Thoracic aorta (tissue), 2 donors: Measurements from ENCODE around the gene AFF1. TPM values are rescaled to one million over a fixed set of nuclear protein-coding genes. Genes with fewer than 3 reads are reported as not detected.
"Not testable (repeated sequence)": the region's sequence is repeated elsewhere in the genome, so short reads cannot be mapped to it uniquely, and the experiment has no call there.

Experiments
- ATAC-seq: fragments of 150-250 bp; one replicate; pipeline ENCODE4 v1.8.0; 2017; ENCODE audit warnings: low read depth; ENCODE audit not compliant: insufficient number of reproducible peaks, low FRiP score
- DNase-seq: peaks from one replicate; pipeline ENCODE4 v3.0.0-alpha.2; 2020; ENCODE audit warnings: low spot score
- H3K27ac ChIP-seq, 2 donors: fragments of 200-600 bp; sonication (generic); 1 replicate in 1 of 2; 2 replicates in 1 of 2; pipeline ENCODE4 v1.5.1; 2016; ENCODE audit warnings: mild to moderate bottlenecking in 2 of 2, moderate library complexity in 2 of 2
- H3K27me3 ChIP-seq: fragments of 200-600 bp; sonication (generic); replicated peaks from 2 replicates; pipeline ENCODE4 v1.6.0; 2016; ENCODE audit warnings: mild to moderate bottlenecking; ENCODE audit not compliant: insufficient read depth
- H3K36me3 ChIP-seq: fragments of 200-600 bp; sonication (generic); one replicate; pipeline ENCODE4 v1.5.1; 2016
- H3K4me1 ChIP-seq, 2 donors: fragments of 200-600 bp; sonication (generic); 1 replicate in 1 of 2; 2 replicates in 1 of 2; pipeline versions ENCODE4 v1.5.1 to v1.6.0; 2016; ENCODE audit warnings: low read depth in 2 of 2, mild to moderate bottlenecking in 1 of 2; ENCODE audit not compliant: control insufficient read depth in 1 of 2
- H3K4me3 ChIP-seq: fragments of 200-600 bp; sonication (generic); 2 replicates; pipeline ENCODE4 v1.5.1; 2016; ENCODE audit warnings: mild to moderate bottlenecking
- H3K9me3 ChIP-seq: fragments of 200-600 bp; sonication (generic); 2 replicates; pipeline ENCODE4 v1.5.1; 2016
- CTCF ChIP-seq: fragments of 200-600 bp; sonication (generic); IDR thresholded peaks from one replicate; pipeline ENCODE4 v1.5.1; 2019; ENCODE audit warnings: antibody characterized with exemption
- total RNA-seq, 2 donors: library from RNA; depleted of rRNA; stranded (reverse); fragments of >200 nt; gene quantifications; one replicate each; pipeline versions ENCODE4 v1.1.0 to v1.2.3, GENCODE V29; 2016

Gene AFF1
- total RNA-seq, 2 donors from 2014 or later, result 51.9 to 93.2 TPM

DNA sequence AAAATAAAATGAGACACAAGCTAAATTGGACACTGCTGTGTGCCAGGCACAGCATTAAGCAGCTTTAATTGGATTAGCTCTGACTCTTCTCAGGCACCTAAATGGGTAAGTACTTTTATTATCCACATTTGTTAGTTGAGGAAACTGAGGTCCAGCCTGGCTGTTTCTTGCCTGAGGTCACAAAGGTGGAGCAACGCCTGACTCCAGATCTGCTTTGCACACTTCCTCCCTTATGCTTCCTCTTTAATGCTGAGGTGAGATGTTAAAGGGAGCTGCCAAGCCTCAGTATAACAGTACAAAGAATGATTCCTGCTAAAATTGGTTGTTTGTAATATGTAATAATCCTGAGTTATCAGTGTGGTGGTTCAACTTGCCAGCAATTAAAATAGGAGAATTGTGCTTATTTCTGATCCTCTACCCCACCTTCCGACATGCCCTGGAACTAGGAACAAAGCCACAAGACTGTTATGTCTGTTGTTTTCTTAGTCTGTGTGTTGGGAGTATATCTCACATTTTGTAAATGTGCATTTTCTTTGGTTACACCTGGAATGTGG, 74.4 kb downstream of the AFF1 start:
- Histone ChIP-seq H3K36me3 (no peaks in the 10 kb centered on the region), H3K27ac (no peak overlapping the region), H3K4me3 (peak overlapping the region; percentile 85), H3K27me3 (no peaks in the 10 kb centered on the region), H3K4me1 (peaks cover 24 to 53% of the 10 kb centered on the region in 2 donors), H3K9me3 (no peaks in the 10 kb centered on the region)
- DNase-seq, result no peak
- no peak for ATAC-seq
- no peak for TF ChIP-seq CTCF

- H3K9me3 ChIP-seq, result no peaks in the 10 kb centered on the region
- no peak overlapping the region for H3K27ac ChIP-seq
- no peak overlapping the region for H3K4me3 ChIP-seq
- DNase-seq (no peak), ATAC-seq (no peak)
- no peaks in the 10 kb centered on the region for H3K36me3 ChIP-seq
- no peak for TF ChIP-seq CTCF
- H3K27me3 ChIP-seq, result no peaks in the 10 kb centered on the region
- peaks cover 33 to 59% of the 10 kb centered on the region in 2 donors for H3K4me1 ChIP-seq
Measured at GRCh38 chr4:87010192-87010591, 75.4 kb downstream of the AFF1 start.

DNA sequence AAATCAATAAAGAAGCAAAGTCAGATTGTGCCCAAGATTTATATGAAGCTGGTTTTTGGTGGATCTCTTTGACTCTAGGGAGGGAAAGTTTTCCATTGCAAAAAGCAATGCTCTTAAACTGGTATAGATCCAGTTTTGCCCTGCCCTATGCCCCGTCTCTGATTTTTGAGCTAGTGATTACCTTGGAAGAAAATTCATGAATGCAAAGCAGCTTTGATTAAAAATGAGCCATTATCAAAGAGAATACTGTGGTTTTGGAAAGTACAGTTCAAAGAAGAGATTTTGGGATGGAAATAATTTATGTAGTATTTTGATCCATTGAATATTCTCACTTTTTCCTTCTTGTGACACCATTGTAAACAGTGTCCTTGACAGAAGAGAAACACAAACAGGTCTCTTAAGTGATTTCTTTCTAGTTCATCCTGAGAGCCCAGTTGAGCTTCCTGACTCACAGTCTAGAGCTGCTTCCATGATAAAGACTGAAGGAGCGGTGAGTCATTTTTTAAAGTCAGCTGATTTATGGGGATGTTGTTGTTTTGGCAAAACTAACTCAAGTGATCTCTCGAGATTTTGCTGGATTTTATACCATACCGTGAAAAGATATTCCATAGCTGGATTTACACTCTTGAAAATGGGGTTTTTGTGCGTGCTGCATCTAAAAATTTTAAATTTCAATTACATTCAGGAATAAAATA, 76.7 kb downstream of the AFF1 start:
- Histone ChIP-seq H3K27me3 (no peaks in the 10 kb centered on the region), H3K36me3 (no peaks in the 10 kb centered on the region), H3K27ac (peak overlapping the region in 1 of 2 donors; percentile 22), H3K9me3 (no peaks in the 10 kb centered on the region), H3K4me1 (peaks cover 39 to 63% of the 10 kb centered on the region in 2 donors), H3K4me3 (no peak overlapping the region)
- DNase-seq (no peak), ATAC-seq (peak; percentile 43)
- TF ChIP-seq CTCF, result no peak

- peaks cover 42 to 63% of the 10 kb centered on the region in 2 donors for H3K4me1 ChIP-seq
- no peaks in the 10 kb centered on the region for H3K9me3 ChIP-seq
- H3K4me3 ChIP-seq, result no peak overlapping the region
- no peaks in the 10 kb centered on the region for H3K27me3 ChIP-seq
- no peaks in the 10 kb centered on the region for H3K36me3 ChIP-seq
- no peak for TF ChIP-seq CTCF
- no peak for DNase-seq
- ATAC-seq, result no peak
- no peak overlapping the region for H3K27ac ChIP-seq
Measured at GRCh38 chr4:87012265-87012953, 77.6 kb downstream of the AFF1 start.

GRCh38 chr4:87012954-87013308, 78.1 kb downstream of the AFF1 start:
- not testable (repeated sequence) for H3K27ac ChIP-seq, H3K36me3 ChIP-seq, H3K4me3 ChIP-seq, ATAC-seq, H3K9me3 ChIP-seq, DNase-seq, H3K27me3 ChIP-seq
- H3K4me1 ChIP-seq, result peaks cover 47 to 68% of the 10 kb centered on the region in 2 donors
